ENCODE results near the gene ITPKB.

Gene ITPKB

GRCh38 chr1:226658546-226659125, 80.4 kb downstream of the ITPKB start:
- no peak for DNase-seq
- no peaks in the 10 kb centered on the region for H3K9me3 ChIP-seq (ENCODE audit: severe bottlenecking)
- no peak overlapping the region for H3K27ac ChIP-seq
- no peak overlapping the region for H3K4me3 ChIP-seq (ENCODE audit: low read depth, low read length)
- no peaks in the 10 kb centered on the region for H3K36me3 ChIP-seq
- no peak for TF ChIP-seq CTCF (IDR thresholded peaks at IDR 0.05; ENCODE audit: low read depth, low read length)
- no peaks in the 10 kb centered on the region for H3K27me3 ChIP-seq (ENCODE audit: insufficient read depth, low read depth, severe bottlenecking)

GRCh38 chr1:226657895-226658545, 81.1 kb downstream of the ITPKB start:
- DNase-seq: no peak
- Histone ChIP-seq H3K27ac (no peak overlapping the region), H3K4me3 (ENCODE audit: low read depth, low read length) (no peak overlapping the region), H3K27me3 (ENCODE audit: insufficient read depth, low read depth, severe bottlenecking) (no peaks in the 10 kb centered on the region), H3K36me3 (no peaks in the 10 kb centered on the region), H3K9me3 (ENCODE audit: severe bottlenecking) (no peaks in the 10 kb centered on the region)
- TF ChIP-seq CTCF (IDR thresholded peaks at IDR 0.05; ENCODE audit: low read depth, low read length): no peak

- no peak overlapping the region for H3K4me3 ChIP-seq (ENCODE audit: low read depth, low read length)
- no peak overlapping the region for H3K27ac ChIP-seq
- no peaks in the 10 kb centered on the region for H3K36me3 ChIP-seq
- no peaks in the 10 kb centered on the region for H3K27me3 ChIP-seq (ENCODE audit: insufficient read depth, low read depth, severe bottlenecking)
- H3K9me3 ChIP-seq (ENCODE audit: severe bottlenecking): no peaks in the 10 kb centered on the region
- DNase-seq: no peak
- no peak for TF ChIP-seq CTCF (IDR thresholded peaks at IDR 0.05; ENCODE audit: low read depth, low read length)
Observed at GRCh38 chr1:226656601-226657277, 82.3 kb downstream of the ITPKB start.

GRCh38 chr1:226656201-226656600, 82.9 kb downstream of the ITPKB start:
- Histone ChIP-seq H3K9me3 (ENCODE audit: severe bottlenecking) (no peaks in the 10 kb centered on the region), H3K27me3 (ENCODE audit: insufficient read depth, low read depth, severe bottlenecking) (no peaks in the 10 kb centered on the region), H3K27ac (no peak overlapping the region), H3K36me3 (no peaks in the 10 kb centered on the region), H3K4me3 (ENCODE audit: low read depth, low read length) (no peak overlapping the region)
- no peak for DNase-seq
- no peak for TF ChIP-seq CTCF (IDR thresholded peaks at IDR 0.05; ENCODE audit: low read depth, low read length)

GRCh38 chr1:226655251-226656163, 83.6 kb downstream of the ITPKB start:
- Histone ChIP-seq H3K9me3 (ENCODE audit: severe bottlenecking) (no peaks in the 10 kb centered on the region), H3K36me3 (no peaks in the 10 kb centered on the region), H3K4me3 (ENCODE audit: low read depth, low read length) (no peak overlapping the region), H3K27me3 (ENCODE audit: insufficient read depth, low read depth, severe bottlenecking) (no peaks in the 10 kb centered on the region), H3K27ac (no peak overlapping the region)
- no peak for TF ChIP-seq CTCF (IDR thresholded peaks at IDR 0.05; ENCODE audit: low read depth, low read length)
- DNase-seq: no peak

Measured in WERI-Rb-1 (cell line).